ENCODE data around the gene CDK5RAP1.
A peak's percentile ranks its signal among the peaks of the same experiment; 100 is the strongest.
"Not testable (repeated sequence)": the region's sequence is repeated elsewhere in the genome, so short reads cannot be mapped to it uniquely, and the experiment has no call there.

CDK5RAP1 gene

GRCh38 chr20:33401184-33401920 is at the start of gene CDK5RAP1:
CDK5RAP1 (minus strand) TSS chr20:33401519; CDS start chr20:33397064, 4,455 bp downstream.
- DNase-seq (ENCODE audit: low read depth), result peak; percentile 65

GRCh38 chr20:33450867-33451266 is 49.5 kb upstream of the CDK5RAP1 start:
- no peak for DNase-seq (ENCODE audit: low read depth)

GRCh38 chr20:33445881-33446625 is 44.7 kb upstream of the CDK5RAP1 start:
- DNase-seq (ENCODE audit: low read depth), result no peak

- DNase-seq (ENCODE audit: low read depth), result no peak
Measured at GRCh38 chr20:33444797-33445560, 43.7 kb upstream of the CDK5RAP1 start.

GRCh38 chr20:33443512-33444239 is 42.4 kb upstream of the CDK5RAP1 start, which contains the start of gene SNTA1:
SNTA1 (minus strand) TSS chr20:33443763; CDS start chr20:33443620, 143 bp downstream.
- DNase-seq (ENCODE audit: low read depth), result peak; percentile 78

- no peak for DNase-seq (ENCODE audit: low read depth)
Measured at GRCh38 chr20:33443006-33443511, 41.7 kb upstream of the CDK5RAP1 start.

- no peak for DNase-seq (ENCODE audit: low read depth)
Measured at GRCh38 chr20:33442136-33443005, 41.1 kb upstream of the CDK5RAP1 start.

GRCh38 chr20:33441142-33441955 is 40.0 kb upstream of the CDK5RAP1 start:
- no peak for DNase-seq (ENCODE audit: low read depth)

GRCh38 chr20:33440562-33440961 is 39.2 kb upstream of the CDK5RAP1 start:
- DNase-seq (ENCODE audit: low read depth), result not testable (repeated sequence)

GRCh38 chr20:33438481-33438880 is 37.2 kb upstream of the CDK5RAP1 start:
- DNase-seq (ENCODE audit: low read depth), result no peak

GRCh38 chr20:33437141-33437911 is 36.0 kb upstream of the CDK5RAP1 start:
- DNase-seq (ENCODE audit: low read depth), result no peak

- DNase-seq (ENCODE audit: low read depth), result no peak
Measured at GRCh38 chr20:33434434-33434833, 33.1 kb upstream of the CDK5RAP1 start.

- no peak for DNase-seq (ENCODE audit: low read depth)
Measured at GRCh38 chr20:33433465-33434234, 32.3 kb upstream of the CDK5RAP1 start.

- DNase-seq (ENCODE audit: low read depth), result no peak
Measured at GRCh38 chr20:33431797-33432381, 30.6 kb upstream of the CDK5RAP1 start.

GRCh38 chr20:33423875-33424274 is 22.6 kb upstream of the CDK5RAP1 start:
- not testable (repeated sequence) for DNase-seq (ENCODE audit: low read depth)

- no peak for DNase-seq (ENCODE audit: low read depth)
Measured at GRCh38 chr20:33423141-33423834, 22.0 kb upstream of the CDK5RAP1 start.

All from stimulated activated CD8-positive, alpha-beta memory T cell treated with anti-CD3 and anti-CD28 coated beads, Interleukin-15, amount 100 ng/mL, for 1 hour (primary cell).